C4-2B (cell line): Measurements from ENCODE around the gene SIGLEC14.
"Not testable (repeated sequence)": the region's sequence is repeated elsewhere in the genome, so short reads cannot be mapped to it uniquely, and the experiment has no call there.

Experiments
- H3K27ac ChIP-seq: fragments of 450-650 bp; 2 replicates; pipeline ENCODE4 v1.5.1; 2017
- ZFX ChIP-seq: fragments of 450-650 bp; IDR thresholded peaks from 2 replicates; pipeline ENCODE4 v1.6.1; 2017
- TF ChIP-seq, protein P1 (sequence below): fragments of 450-650 bp; conservative IDR thresholded peaks from 2 replicates; pipeline ENCODE4 v1.5.1; 2017; ENCODE audit warnings: mild to moderate bottlenecking

Gene SIGLEC14

DNA sequence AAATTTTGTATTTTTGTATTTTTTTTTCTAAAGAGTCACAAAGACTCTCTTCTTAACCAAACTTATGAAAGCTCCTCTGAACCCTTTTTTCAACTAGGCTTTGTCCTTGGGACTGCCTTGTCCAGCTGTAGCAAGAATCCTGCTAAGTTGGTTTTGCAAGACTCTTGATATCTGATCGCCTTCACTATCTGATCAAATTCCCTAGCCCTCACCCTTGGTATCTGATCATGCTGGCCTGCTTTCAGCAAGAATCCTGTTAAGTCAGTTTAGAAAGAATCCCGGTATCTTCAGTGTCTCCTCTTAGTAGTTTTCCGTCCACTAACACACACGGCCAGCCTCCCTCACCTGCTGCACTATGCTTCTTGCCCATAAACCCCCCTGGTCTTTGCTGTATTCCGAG, 14.5 kb downstream of the SIGLEC14 start:
- no peak for TF ChIP-seq ZFX
- TF ChIP-seq, protein P1, sequence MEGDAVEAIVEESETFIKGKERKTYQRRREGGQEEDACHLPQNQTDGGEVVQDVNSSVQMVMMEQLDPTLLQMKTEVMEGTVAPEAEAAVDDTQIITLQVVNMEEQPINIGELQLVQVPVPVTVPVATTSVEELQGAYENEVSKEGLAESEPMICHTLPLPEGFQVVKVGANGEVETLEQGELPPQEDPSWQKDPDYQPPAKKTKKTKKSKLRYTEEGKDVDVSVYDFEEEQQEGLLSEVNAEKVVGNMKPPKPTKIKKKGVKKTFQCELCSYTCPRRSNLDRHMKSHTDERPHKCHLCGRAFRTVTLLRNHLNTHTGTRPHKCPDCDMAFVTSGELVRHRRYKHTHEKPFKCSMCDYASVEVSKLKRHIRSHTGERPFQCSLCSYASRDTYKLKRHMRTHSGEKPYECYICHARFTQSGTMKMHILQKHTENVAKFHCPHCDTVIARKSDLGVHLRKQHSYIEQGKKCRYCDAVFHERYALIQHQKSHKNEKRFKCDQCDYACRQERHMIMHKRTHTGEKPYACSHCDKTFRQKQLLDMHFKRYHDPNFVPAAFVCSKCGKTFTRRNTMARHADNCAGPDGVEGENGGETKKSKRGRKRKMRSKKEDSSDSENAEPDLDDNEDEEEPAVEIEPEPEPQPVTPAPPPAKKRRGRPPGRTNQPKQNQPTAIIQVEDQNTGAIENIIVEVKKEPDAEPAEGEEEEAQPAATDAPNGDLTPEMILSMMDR: no peak
- no peak overlapping the region for H3K27ac ChIP-seq

- not testable (repeated sequence) for H3K27ac ChIP-seq
Observed at GRCh38 chr19:51630315-51630714, 16.3 kb downstream of the SIGLEC14 start, which contains the start of gene SIGLEC5. SIGLEC5 (minus strand) TSS chr19:51630401; CDS start chr19:51630335, 66 bp downstream.

- TF ChIP-seq, protein P1: no peak
- TF ChIP-seq ZFX: no peak
- no peak overlapping the region for H3K27ac ChIP-seq
Observed at GRCh38 chr19:51628153-51628939, 18.3 kb downstream of the SIGLEC14 start.

DNA sequence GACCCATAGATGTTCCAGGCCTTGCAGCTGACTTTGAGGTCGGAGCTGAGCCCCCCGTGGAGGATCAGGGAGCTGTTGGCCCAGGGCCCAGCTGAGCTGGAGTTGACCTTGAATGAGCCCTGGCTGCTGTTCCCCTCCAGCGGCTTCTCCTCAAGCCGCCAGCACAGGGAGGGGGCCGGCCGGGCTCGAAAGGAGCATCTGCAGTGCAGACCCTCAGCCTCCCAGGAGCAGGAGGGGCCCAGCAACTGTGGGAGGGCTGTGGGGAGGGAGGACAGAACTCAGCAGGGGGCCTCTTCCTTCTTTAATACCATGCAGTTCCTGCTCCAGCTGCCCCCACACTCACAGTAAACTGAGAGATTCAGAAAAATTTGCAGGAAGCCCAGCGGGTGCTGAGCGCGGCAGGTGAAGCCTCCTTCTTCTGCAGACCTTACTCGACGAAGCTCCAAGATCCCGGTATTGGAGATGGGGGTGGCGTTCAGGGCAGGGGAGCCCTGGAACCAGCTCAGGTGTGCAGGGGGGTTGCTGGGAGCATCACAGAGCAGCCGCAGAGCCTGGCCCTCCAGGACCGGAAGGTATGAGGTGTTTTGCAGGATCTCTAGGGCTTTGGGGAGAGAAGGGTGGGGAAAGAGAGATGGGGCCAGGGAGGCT, 19.0 kb downstream of the SIGLEC14 start:
- H3K27ac ChIP-seq: no peak overlapping the region
- no peak for TF ChIP-seq ZFX
- TF ChIP-seq, protein P1: no peak

DNA sequence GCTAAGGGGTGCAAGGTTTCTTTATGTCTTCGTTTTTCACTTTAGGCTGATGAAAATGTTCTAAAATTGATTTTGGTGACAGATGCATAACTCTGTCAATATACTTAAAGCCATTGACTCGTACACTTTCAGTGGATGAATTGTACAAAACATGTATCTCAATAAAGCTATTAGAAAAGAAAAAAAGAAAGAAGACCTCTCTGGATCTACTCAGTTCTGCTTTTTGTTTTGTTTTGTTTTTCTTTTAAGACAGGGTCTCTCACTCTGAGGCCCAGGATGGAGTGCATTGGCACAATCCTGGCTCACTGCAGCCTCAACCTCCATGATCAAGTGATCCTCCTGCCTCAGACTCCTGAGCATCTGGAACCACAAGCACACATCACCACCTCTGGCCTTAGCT, 19.9 kb downstream of the SIGLEC14 start:
- no peak for TF ChIP-seq ZFX
- TF ChIP-seq, protein P1: no peak
- no peak overlapping the region for H3K27ac ChIP-seq

- TF ChIP-seq, protein P1: no peak
- no peak for TF ChIP-seq ZFX
- H3K27ac ChIP-seq: no peak overlapping the region
Observed at GRCh38 chr19:51621178-51621577, 25.4 kb downstream of the SIGLEC14 start.

DNA sequence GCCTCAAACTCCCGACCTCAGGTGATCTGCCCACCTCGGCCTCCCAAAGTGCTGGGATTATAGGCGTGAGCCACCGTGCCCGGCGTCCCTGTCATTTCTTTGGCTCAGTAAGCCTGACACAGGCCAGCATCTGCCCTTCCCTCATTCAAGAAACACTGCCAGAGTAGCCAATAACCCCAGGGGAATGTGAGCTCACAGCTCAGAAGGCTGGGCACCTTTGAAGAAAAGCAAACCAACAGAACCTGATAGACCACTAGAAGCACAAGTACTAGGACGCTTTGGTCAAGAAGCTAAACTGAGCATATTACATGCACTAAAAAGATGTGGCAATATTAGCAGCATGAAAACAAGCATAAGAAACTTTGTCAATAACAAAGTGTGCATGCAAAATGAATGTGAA, 30.6 kb downstream of the SIGLEC14 start:
- H3K27ac ChIP-seq: no peak overlapping the region
- TF ChIP-seq, protein P1: no peak
- no peak for TF ChIP-seq ZFX

GRCh38 chr19:51614789-51615188, 31.8 kb downstream of the SIGLEC14 start:
- TF ChIP-seq, protein P1: no peak
- TF ChIP-seq ZFX: no peak
- H3K27ac ChIP-seq: no peak overlapping the region
